ENCODE results near the gene PSMD13. TPM values are rescaled to one million over a fixed set of nuclear protein-coding genes. Genes with fewer than 3 reads are reported as not detected.

The PSMD13 gene
- total RNA-seq, 1 donor from 2014 or later: 89.9 TPM

DNA sequence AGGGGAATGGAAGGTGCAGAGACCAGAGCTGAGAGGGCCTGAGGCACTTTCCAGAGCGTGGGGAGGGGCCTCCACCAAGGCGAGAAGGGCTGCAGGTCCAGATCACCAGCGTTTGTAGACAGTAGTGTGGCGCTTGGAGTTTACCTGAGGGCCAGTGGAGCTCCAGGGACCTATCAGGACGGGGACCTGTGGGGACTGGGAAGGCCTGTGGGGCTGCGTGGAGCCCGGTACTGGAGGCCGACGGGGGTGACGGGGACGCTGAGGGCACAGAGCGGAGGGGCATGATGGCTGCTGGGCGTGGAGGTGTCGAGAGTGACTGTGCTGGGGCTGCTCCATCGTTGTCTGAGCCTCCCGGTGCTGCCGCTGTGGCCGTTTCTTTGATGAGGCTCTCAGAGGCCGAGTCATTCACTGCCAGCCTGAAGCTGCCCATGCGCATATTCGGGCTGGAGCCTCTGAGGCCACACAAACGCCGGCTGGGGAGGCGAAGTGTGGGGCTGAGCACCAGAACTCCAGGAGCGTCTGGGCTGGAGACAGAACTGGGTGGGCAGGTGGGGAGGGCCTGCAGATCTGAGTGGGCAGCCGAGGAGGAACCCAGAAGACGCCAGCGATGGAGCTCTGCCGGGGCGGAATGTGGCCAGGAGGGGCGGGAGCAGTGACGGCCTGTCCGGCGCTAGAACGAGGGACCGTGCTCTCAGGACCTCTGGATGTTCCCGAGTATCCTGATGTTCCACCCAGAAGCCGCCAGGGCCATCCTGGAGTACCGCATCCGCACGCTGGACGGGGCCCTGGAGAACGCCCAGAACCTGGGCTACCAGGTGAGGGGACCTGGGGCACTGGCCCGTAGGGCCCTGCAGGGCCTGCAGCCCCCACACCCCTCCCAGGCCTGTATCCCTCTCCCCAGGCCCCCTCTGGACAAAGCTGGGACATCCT, 54.8 kb downstream of the PSMD13 start:
- Histone ChIP-seq H3K9me3 (no peaks in the 10 kb centered on the region), H3K36me3 (peaks cover 4% of the 10 kb centered on the region), H3K4me3 (no peak overlapping the region), H3K4me1 (peaks cover 18% of the 10 kb centered on the region), H3K27ac (no peak overlapping the region), H3K27me3 (no peaks in the 10 kb centered on the region)
- intact Hi-C loops (cut with DNase I): no loop called here
- TF ChIP-seq, protein P1, sequence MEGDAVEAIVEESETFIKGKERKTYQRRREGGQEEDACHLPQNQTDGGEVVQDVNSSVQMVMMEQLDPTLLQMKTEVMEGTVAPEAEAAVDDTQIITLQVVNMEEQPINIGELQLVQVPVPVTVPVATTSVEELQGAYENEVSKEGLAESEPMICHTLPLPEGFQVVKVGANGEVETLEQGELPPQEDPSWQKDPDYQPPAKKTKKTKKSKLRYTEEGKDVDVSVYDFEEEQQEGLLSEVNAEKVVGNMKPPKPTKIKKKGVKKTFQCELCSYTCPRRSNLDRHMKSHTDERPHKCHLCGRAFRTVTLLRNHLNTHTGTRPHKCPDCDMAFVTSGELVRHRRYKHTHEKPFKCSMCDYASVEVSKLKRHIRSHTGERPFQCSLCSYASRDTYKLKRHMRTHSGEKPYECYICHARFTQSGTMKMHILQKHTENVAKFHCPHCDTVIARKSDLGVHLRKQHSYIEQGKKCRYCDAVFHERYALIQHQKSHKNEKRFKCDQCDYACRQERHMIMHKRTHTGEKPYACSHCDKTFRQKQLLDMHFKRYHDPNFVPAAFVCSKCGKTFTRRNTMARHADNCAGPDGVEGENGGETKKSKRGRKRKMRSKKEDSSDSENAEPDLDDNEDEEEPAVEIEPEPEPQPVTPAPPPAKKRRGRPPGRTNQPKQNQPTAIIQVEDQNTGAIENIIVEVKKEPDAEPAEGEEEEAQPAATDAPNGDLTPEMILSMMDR (IDR thresholded peaks at IDR 0.05): no peak
- ATAC-seq: no peak
- DNase-seq: peak; percentile 63

DNA sequence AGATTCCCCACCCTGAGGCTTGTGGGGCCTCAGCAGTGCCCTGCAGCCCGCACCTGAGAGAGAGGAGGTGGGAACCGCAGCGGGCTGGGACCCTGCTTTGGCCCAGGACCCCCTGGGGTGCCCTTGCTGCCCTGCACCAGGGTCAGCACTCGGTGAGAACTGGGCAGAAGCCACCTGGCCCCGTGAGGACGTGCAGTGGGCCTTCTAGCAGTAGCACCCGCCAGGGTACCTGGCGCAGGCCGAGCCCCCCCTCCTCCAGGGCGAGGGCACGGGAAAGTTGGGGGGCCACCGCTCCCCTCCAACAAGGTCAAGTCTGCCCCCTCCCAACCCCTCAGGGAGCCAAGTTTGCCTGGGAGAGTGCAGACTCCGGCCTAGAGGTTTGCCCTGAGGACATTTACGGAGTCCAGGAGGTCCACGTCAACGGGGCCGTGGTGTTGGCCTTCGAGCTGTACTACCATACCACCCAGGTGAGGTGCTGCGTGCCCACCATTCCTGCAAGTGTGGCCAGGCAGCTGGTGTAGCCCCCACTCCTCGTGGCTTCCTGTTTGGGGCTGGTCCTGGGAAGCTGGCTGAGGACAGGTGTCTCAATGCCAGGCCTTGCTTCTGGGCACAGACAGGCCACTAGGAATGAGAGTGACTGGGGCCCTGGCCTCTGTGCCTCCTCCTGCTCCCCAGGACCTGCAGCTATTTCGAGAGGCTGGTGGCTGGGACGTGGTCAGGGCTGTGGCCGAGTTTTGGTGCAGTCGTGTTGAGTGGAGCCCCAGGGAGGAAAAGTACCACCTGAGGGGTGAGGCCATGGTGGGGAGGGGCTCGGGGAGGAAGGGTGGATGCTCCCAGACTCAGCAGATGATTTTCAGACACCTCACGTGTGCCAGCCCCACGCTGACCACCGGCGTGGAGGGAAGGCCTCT, 55.7 kb downstream of the PSMD13 start:
- ATAC-seq: no peak
- Histone ChIP-seq H3K36me3 (peaks cover 4% of the 10 kb centered on the region), H3K27ac (no peak overlapping the region), H3K4me1 (peaks cover 22% of the 10 kb centered on the region), H3K4me3 (no peak overlapping the region), H3K9me3 (no peaks in the 10 kb centered on the region), H3K27me3 (no peaks in the 10 kb centered on the region)
- TF ChIP-seq, protein P1 (IDR thresholded peaks at IDR 0.05): no peak
- intact Hi-C loops (cut with DNase I): no loop called here
- DNase-seq: peak; percentile 64

DNA sequence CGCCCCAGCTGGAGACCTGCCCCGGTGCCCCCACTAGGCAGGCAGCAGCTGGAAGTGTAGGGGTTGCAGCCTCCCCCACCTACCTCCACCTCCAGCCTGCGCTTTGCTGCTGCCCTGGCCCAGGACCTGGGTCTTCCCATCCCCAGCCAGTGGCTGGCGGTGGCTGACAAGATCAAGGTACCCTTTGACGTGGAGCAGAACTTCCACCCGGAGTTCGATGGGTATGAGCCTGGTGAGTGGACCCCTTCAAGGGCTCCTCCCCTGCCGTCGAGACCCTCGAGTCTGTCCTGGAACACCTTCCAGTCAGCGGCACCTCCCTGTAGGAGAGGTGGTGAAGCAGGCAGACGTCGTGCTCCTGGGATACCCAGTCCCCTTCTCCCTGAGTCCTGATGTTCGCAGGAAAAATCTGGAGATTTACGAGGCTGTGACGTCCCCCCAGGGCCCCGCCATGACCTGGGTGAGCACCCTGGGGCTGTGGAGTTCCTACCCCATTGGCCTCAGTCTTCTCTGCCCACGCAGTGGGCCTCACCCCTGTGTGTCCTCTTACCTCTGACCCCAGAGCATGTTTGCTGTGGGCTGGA, 56.6 kb downstream of the PSMD13 start:
- H3K9me3 ChIP-seq: no peaks in the 10 kb centered on the region
- no peak overlapping the region for H3K4me3 ChIP-seq
- TF ChIP-seq, protein P1 (IDR thresholded peaks at IDR 0.05): no peak
- H3K27ac ChIP-seq: no peak overlapping the region
- H3K27me3 ChIP-seq: peaks cover 6% of the 10 kb centered on the region
- peaks cover 20% of the 10 kb centered on the region for H3K4me1 ChIP-seq
- intact Hi-C loops (cut with DNase I): no loop called here
- ATAC-seq: no peak
- peak; percentile 60 for DNase-seq
- peaks cover 4% of the 10 kb centered on the region for H3K36me3 ChIP-seq

DNA sequence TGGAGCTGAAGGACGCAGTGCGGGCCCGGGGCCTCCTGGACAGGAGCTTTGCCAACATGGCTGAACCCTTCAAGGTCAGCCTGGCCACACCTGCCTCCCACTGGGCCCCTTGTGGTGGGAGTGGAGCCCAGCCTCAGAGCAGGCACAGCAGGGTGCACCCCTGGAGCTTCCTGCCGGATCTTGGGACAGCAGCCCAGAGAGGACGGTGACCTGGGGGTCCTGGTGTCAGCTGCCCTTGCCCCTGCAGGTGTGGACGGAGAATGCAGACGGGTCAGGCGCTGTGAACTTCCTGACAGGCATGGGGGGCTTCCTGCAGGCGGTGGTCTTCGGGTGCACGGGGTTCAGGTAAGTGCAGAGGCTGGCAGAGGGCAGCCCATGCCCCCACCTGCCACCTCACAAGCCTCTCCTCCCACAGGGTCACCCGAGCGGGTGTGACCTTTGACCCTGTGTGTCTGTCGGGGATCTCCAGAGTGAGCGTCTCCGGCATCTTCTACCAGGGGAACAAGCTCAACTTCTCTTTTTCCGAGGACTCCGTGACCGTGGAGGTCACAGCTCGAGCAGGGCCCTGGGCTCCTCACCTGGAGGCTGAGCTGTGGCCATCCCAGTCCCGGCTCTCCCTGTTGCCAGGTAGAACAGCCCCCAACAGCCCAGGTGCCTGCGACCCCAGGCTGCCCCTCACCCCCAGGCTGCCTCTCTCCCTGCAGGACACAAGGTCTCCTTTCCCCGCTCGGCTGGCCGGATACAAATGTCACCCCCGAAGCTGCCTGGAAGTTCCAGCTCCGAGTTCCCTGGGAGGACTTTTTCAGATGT, 57.3 kb downstream of the PSMD13 start:
- Histone ChIP-seq H3K27me3 (peaks cover 12% of the 10 kb centered on the region), H3K27ac (no peak overlapping the region), H3K4me1 (peaks cover 22% of the 10 kb centered on the region), H3K36me3 (peaks cover 4% of the 10 kb centered on the region), H3K4me3 (no peak overlapping the region), H3K9me3 (no peaks in the 10 kb centered on the region)
- intact Hi-C loops (cut with DNase I): no loop called here
- no peak for ATAC-seq
- peak; percentile 60 for DNase-seq
- TF ChIP-seq, protein P1 (IDR thresholded peaks at IDR 0.05): no peak

DNA sequence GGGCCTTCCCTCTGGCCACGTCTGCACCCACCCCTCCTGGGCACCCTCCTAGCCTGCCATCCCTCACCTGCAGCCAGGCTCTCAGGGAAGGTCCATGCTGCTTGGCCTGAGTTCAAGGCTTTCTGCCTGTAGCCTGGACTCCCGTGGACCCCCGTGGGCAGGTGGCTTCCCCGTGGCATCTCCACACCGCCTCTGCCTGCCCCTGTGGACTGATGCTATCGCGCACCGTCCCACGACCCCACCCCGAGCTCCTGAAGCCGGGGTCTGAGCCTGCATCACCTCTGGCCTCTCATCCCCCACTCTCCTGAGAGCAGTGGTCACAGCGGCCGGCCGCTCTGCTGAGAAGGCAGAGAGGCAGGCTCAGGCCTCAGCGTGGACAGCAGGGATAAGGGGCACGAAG, 58.0 kb downstream of the PSMD13 start:
- Histone ChIP-seq H3K4me3 (no peak overlapping the region), H3K27ac (no peak overlapping the region), H3K27me3 (peaks cover 12% of the 10 kb centered on the region), H3K9me3 (no peaks in the 10 kb centered on the region), H3K4me1 (peaks cover 17% of the 10 kb centered on the region), H3K36me3 (peaks cover 4% of the 10 kb centered on the region)
- no peak for ATAC-seq
- intact Hi-C loops (cut with DNase I): no loop called here
- DNase-seq: peak; percentile 58
- TF ChIP-seq, protein P1 (IDR thresholded peaks at IDR 0.05): no peak
